Breast epithelium (tissue), 3 donors: ENCODE results near the gene GCLC.

Experiments
- CTCF ChIP-seq, 3 donors: fragments of 450-650 bp; IDR thresholded peaks; one replicate each; pipeline ENCODE4 v1.5.1; 2016 to 2017; ENCODE audit warnings: antibody characterized with exemption in 3 of 3, mild to moderate bottlenecking in 3 of 3, moderate library complexity in 3 of 3
- POLR2AphosphoS5 ChIP-seq, 3 donors: sonication (generic); formaldehyde crosslinking; IDR thresholded peaks; one replicate each; pipeline ENCODE4 v1.6.1; 2017; ENCODE audit warnings: antibody characterized with exemption in 3 of 3

- TF ChIP-seq POLR2AphosphoS5 (IDR thresholded peaks at IDR 0.05) = no peak
- TF ChIP-seq CTCF (IDR thresholded peaks at IDR 0.05) = no peak
These were observed 48.1 kb upstream of the GCLC start for GRCh38 chr6:53593001-53593488.
